GM18526 (cell line): ENCODE measurements around the gene LDLRAD4.

ENCODE experiments used
- POLR2A ChIP-seq: IDR thresholded peaks from 3 replicates; pipeline ENCODE4 v1.6.1; 2011; ENCODE audit not compliant: insufficient read length; ENCODE audit errors: extremely low read depth

Gene LDLRAD4

GRCh38 chr18:13491138-13491537 lies 272.6 kb downstream of the LDLRAD4 start:
- TF ChIP-seq POLR2A = no peak

GRCh38 chr18:13492314-13492713 lies 273.8 kb downstream of the LDLRAD4 start:
- no peak for TF ChIP-seq POLR2A

GRCh38 chr18:13493079-13493478 lies 274.5 kb downstream of the LDLRAD4 start:
- TF ChIP-seq POLR2A = no peak

- TF ChIP-seq POLR2A = no peak
Measured at GRCh38 chr18:13493725-13494124, 275.2 kb downstream of the LDLRAD4 start.

- no peak for TF ChIP-seq POLR2A
Measured at GRCh38 chr18:13494871-13495445, 276.4 kb downstream of the LDLRAD4 start.

GRCh38 chr18:13495961-13496360 lies 277.4 kb downstream of the LDLRAD4 start:
- TF ChIP-seq POLR2A = no peak

- TF ChIP-seq POLR2A = no peak
Measured at GRCh38 chr18:13496691-13497281, 278.2 kb downstream of the LDLRAD4 start.

GRCh38 chr18:13499803-13500202 lies 281.2 kb downstream of the LDLRAD4 start:
- TF ChIP-seq POLR2A = no peak

- no peak for TF ChIP-seq POLR2A
Measured at GRCh38 chr18:13500227-13500865, 281.8 kb downstream of the LDLRAD4 start.

GRCh38 chr18:13500869-13501542 lies 282.4 kb downstream of the LDLRAD4 start:
- no peak for TF ChIP-seq POLR2A

- no peak for TF ChIP-seq POLR2A
Measured at GRCh38 chr18:13501543-13501887, 283.0 kb downstream of the LDLRAD4 start.

GRCh38 chr18:13501891-13502290 lies 283.3 kb downstream of the LDLRAD4 start:
- no peak for TF ChIP-seq POLR2A

GRCh38 chr18:13502585-13502984 lies 284.0 kb downstream of the LDLRAD4 start:
- TF ChIP-seq POLR2A = no peak

- TF ChIP-seq POLR2A = no peak
Measured at GRCh38 chr18:13503836-13504235, 285.3 kb downstream of the LDLRAD4 start.

- TF ChIP-seq POLR2A = no peak
Measured at GRCh38 chr18:13505780-13506345, 287.3 kb downstream of the LDLRAD4 start.

GRCh38 chr18:13510594-13510993 lies 292.0 kb downstream of the LDLRAD4 start:
- no peak for TF ChIP-seq POLR2A

GRCh38 chr18:13511961-13512577 lies 293.5 kb downstream of the LDLRAD4 start:
- TF ChIP-seq POLR2A = no peak
